T-helper 22 cell (primary cell): ENCODE data around the gene SNX9.
A peak's percentile ranks its signal among the peaks of the same experiment; 100 is the strongest.
"Not testable (repeated sequence)": the region's sequence is repeated elsewhere in the genome, so short reads cannot be mapped to it uniquely, and the experiment has no call there.

Experiments
- DNase-seq: peaks from one replicate; pipeline ENCODE4 v3.0.0-alpha.2; 2020; ENCODE audit warnings: low read depth

SNX9 gene

DNA sequence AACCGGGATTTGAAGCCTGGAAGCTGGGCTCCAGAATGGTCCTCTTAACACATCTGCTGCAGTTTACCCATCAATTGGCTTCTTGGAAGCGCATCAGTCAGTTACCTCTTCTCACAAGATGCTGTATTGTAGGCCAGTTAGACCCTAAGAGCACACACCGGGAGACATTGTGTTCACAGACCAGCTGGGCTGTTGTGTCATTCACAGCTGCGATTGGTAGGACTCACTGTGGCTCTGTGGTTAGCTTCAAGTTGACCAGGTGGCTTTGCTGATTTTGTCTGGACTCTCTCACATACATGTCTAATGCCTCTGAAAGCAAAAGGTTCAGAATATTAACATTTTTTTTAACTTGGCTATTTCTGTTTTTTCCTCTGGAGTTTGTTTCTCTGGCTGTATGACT is 64.8 kb downstream of the SNX9 start:
- no peak for DNase-seq

DNA sequence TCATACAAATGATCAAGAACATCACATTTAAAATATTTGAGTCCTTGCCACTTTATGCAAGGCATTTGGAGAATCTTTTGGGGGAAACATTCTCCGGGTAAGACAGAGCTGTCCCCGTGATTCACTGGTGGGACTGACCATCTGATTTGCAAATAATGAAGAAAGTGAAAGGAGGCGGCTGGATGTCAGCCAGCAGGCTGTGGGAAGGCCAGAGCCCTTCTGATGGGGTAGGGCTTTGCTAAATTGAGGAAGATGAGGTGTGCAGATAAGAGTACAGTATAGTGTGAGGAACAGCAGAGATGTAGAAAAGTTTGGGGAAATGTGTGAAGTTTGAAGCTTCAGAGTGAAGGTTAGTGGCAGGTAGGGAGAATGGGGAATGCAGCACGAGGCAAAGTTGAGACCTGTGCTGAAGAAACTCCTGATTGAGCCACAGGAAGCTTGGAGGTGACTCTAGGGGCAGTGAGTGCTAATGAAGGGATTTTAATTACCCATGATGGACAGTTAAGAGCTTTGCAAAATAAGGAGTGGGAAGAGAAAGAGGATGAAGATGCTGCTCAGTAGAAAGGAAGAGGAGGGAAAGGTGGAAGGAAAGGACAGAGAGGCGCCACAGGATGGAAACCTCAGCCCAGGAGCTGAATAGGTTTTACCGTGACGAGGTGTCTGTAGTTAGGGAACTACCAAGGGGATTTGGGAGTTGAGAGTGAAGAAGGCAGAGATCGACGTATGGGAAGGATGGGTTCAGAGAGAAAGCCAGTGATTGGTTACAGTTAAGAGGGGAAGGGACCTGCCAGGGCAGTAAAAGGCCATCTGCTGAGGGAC is 68.7 kb downstream of the SNX9 start:
- no peak for DNase-seq

DNA sequence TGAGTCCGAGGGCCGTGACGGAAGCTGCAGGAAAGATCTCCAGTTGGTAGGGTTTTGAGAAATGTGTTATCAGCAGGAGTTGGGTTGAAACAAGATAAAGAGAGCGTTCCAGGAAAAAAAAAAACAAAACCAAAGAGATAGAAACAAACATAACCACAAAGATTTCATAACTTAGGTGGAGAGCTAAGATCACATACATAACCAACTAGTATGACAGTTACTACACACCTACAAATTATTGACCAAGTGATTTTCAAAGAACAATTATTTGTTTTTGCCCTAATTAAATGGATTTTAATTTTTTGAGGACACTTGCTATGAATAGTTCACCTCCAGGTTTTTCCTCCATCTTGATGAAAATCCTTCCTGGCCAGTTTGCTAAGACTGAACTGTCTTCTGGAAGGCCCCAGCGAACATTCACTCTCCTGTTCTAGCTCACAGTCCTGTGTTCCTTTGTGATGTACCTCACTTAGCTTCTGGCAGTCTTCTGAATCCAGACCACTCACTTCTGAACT is 69.4 kb downstream of the SNX9 start:
- no peak for DNase-seq

DNA sequence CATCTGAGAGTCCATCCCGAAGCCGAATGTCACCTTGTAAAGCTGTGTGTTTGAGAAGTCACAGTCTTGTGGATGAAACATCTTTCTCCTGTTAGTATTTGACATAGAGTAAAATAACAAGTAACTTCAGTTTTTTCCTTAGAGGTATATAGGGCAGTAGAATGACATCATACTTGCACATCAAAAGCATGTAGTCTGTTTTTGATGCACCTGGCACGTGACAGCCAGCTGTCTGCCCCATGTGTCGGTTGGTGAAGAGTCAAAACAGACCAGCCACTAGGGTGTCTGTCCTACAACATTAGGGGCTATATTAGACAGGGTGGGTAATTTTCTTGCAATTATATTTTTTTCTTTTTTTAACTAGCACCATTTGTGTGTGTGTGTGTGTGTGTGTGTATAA is 70.2 kb downstream of the SNX9 start:
- DNase-seq = peak; percentile 47

DNA sequence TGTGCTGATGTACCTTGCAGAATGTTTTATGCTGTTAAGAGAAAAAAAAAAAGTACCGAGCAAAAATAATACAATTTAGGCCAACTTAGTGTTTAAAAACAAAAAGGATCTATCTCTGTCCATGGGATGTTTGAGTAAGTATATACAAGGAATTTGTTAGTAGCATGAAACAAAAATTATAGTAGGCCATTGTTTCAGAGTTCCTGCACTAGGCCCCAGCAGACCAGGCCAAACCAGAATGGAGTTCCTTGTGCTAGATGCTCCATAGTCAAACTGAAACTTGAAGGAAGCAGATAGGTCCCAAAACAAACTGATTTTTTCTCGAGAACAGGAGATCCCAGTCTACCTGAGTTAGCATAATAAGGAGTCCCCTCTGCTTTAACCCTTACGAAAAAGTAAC is 72.5 kb downstream of the SNX9 start:
- no peak for DNase-seq

DNA sequence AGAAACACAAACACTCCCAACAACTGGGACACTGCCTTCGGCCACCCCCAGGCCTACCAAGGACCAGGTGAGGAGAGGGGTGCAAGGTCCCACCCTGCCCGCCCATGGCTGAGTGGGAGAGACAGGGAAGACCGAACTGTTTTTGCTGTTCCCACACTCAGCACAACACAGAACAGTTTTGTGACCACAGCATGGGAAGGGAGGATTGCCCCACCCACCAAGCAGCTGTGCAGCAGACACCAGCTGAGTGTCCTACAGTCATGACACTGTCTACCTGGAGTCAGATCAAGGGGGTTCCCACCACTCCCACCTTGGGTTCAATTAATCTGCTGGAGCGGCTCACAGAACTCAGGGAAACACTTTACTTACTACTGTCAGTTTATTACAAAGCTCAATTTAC is 73.9 kb downstream of the SNX9 start:
- DNase-seq = no peak

DNA sequence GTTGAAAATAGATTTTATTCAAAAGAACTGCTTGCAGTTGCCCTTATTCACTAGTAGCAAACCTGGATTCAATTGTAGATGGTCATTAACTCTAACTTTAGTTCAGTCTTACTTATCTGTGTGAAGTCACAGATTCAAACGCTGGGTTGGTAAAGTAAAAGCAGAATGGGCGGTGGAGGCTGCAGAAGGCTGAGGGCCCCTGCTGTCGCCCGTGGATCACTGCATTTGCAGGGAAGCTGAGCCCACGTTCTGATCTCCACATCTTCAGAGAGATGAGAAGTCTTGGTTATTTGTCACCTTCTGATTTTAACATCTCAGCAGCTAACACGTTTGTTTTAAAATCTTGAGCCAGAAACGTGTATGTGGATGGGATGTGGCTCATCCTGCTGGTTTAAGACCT is 75.1 kb downstream of the SNX9 start:
- no peak for DNase-seq

DNA sequence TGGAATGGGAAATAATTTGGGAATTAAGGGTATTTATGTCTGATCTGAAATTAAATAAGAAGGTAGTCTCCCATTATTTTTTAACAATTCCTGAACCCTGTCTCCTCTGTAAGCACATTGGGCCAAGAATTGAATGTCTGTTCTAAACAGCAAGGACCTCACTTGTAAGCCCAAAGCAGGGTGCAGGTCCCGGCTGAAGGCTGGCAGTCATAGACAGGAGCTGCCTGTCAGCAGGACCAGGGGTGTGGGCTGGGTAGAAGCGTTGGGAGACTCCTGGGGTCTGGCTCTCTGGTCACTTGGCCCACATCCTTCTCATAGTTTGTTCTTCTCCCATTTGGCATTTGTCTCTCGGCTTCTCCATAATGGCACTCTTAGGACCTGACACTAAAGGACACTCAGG is 75.6 kb downstream of the SNX9 start:
- no peak for DNase-seq

DNA sequence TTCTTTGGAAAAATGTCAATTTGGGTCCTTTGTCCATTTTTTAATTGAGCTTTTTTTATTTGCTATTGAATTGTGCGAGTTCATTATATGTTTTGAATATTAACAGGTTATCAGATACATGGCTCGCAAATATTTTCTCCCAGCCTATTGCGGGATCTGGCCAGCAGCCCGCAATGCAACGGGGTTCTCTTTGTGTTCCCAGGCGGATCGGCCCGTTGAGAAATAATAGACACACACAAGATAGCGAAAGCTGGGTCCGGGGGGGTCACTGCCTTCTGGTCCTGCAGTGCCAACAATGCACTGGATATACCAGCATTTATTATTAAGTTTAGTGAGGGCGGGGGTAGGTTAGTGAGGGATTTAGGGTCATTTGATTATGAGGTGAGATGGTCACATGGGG is 77.2 kb downstream of the SNX9 start:
- not testable (repeated sequence) for DNase-seq

DNA sequence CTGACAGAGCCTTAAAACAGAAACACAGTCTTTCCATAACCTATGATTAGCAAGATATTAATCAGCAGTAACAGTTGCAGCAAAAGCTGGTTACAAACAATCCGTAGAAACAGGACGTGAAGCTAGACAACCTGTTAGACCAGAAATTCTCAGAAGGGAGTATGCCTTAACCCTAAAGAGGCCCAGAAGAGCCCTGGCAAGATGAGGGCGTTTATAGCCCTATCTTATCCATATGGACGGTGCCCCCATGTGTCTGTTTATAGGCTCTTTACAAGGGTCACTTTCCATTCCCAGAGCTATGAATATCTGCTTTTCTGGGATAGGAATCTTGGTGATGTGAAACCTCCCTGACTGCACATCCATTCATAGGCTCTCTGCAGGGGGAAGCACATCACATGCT is 77.7 kb downstream of the SNX9 start:
- not testable (repeated sequence) for DNase-seq

DNA sequence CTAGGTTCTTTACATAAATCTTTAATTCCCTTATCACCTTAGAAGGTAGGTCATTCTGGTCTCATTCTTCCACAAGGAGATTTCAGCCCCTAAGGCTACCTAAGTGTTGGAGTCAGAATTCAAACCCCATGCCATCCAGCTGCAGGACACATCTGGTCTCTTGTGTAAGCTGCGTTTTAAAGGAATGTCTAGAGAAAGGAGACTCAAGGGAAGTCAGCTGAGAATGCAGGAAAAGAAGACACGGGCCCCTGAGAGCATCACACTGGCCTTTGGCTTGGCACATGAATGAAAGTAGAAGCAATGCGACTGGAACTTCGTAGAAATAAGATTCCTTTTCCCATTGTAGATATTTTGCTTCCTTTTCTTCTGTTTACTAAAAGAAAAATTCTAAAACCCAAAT is 82.0 kb downstream of the SNX9 start:
- DNase-seq = no peak

DNA sequence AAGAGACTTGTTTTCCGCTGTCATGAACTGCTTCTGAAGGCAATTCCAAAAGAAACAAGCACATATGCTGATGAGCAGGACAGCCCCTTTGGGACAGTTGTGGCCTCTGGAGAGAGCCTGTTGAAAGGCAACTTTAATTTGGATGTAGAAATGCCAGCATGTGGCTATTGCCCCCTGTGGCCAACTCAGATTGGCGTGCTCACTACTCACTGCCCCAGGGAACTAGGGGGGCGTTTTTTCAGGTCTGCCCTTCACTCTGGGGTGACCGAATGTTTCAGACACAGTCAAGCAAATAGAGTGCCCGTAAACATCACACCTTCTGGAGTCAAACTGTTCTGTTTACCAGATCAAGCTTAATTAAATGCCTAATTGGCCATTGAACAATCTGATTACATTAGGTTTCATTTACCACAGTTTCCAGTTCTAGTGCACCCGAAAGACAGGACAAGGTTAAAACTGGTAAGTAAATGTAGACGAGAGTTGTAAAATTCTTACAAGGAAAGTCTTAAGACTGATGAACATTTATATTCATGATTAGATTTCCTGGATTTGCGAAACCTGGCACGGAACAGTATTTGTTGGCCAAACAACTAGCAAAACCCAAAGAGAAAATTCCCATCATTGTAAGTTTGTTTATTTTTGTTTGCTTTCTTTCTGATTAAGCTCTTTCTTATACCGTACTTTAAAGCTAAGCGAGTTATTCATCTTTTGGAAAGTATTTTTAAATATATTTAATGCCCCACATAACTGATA is 82.7 kb downstream of the SNX9 start:
- no peak for DNase-seq

DNA sequence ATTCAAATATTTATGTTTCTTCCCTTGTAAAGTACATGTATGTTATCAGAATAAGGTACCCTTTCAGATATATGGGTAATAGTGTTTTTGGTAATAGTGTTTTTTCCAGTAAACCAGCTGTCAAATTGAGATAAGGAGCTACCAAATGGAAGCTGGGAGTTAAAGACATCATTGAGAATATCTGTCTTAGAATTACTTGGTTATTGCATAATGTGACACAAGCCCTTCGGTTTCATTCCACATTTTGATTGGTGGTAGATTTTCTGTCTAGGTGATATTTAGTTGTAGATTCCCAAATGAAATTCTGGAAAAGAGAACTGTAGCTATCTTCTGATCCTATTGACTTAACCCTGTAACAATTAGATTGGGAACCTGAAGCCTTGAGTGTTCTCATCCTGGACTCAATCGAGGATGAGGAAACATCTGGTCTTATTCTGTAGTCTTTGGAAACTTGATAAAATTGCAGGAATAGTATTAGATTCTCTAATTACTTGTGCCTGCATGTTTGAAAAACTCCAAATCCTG is 83.6 kb downstream of the SNX9 start:
- no peak for DNase-seq

DNA sequence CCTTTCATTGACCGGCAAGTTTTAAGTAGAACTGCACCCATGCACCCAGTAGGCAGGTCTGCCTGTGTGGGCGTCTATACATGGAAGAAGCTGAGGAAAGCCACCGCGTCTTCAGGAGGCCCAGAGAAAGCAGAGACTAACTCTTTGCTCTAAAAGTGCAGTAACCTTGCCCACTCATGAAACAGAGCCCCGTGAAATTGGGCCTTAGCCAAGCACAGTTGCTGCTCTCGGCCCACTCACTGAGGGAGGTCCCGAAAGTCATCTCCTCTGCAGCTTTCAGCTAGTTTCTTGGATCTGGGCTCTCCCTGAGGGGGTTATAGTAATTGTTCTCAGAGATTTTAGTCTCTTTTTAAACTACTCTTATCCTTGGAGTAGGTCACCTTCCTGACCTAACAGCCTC is 84.6 kb downstream of the SNX9 start:
- no peak for DNase-seq

DNA sequence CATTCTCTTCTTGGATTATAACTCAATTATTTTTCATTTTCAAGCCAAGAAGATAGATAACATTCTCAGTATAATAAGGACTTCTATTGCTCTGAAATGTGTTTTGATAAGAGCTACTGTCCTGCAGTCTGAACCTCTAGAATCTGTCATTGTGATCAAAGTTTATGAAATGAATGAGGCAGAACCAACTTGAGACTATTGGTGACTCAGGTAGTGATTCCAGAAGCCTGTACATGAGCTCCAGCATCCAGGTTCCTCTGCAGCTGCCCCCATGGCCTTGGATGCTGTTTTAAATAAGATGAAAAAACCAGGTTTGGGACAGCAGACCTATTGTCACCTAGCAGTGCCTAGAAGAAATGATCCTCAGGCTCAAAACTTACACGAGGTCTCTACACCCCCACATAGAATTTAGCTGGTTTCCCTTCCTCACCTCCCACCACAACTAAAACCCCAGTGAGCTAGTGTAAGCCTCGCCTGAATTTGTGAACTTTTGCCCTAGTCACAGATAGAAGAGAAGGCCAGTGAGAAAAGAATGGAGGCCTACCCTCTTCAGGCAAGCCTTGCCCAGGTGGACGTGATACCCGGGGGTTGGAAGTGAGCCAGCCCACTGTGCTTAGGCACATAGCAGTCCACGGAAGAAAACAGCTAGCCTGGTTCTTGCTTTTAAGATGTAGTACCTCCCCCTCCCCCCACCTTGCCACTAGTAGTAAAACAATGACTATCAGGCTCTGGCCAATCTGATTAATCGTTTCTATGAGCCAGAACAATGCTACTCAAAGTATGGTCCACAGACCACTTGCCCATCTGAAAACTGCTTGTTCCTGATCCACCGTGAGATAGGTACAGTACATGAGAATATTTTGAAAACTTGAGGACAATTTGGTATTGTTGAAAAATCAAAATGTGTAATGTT is 85.6 kb downstream of the SNX9 start:
- no peak for DNase-seq

DNA sequence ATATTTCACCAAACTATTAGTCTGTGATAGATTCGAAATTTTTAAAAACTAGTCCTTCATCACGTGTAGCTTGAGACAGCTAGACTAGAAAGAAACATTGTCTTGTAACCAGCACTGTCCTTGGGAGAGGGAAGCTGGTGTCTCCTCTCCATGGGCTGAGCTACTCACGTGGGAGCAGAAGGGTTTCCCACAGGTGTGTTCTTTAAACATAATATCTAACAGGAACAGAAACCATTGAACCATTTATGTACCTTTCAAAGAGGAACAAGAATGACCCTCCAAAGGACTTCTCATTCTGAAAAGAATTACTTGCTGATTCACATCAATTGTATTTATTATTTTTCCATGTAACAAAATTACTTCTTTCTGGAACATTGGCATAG is 86.2 kb downstream of the SNX9 start:
- DNase-seq = no peak

DNA sequence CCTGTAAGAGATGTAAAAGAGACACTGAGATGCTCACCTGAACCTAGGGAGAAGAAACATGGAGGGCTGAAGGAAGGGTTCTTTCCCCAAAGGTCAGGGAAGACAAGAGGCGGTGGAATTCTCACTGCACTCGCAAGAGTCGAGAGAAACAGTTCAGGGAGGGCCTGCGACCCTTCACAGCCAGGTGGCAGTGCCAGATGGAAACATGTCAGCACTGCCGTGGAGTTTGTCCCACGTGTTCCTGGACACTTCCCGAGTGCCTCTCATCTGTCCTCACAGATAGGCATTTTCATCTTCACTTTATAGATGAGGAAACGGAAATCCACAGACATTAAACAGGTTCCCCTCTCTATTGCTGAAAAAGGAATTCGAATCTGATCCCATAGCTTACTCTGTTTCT is 88.2 kb downstream of the SNX9 start:
- DNase-seq = no peak

DNA sequence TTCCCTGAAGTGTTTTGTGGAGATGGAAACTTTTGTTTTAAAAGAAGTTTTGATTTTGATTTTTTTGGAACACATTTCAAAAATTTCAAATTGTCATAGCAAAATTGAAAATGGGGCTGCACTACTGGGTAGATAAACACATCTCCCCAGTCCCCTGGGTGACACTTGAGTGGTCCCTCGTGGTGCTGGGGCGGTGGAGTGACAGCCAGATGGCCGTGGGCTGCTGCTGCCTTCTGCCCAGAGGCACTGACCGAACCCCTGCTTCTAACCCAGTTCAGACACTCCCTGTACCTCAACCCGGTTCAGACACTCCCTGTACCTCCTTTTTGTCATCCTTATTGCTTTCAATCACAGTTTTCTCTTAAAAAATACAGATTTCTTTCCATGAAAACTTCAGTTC is 88.7 kb downstream of the SNX9 start:
- no peak for DNase-seq

DNA sequence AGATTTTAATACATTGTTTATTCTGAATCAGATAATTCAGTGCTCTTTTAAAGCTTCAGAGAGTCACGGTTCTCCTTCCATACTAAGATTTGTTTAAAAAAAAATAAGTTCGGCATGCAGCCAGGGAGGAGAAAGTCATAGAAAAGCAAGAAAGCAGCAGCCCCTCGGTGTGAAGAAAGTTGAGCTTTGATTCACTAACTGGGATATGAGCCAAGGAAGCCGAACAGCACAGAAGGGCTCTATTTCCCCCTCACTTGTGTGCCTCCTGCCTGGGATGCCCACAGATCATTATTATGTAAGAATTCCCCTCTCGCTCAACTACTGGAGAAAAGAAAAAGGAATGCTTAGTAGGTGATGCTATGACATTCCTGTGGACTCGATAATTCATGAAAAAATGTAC is 89.3 kb downstream of the SNX9 start:
- no peak for DNase-seq

DNA sequence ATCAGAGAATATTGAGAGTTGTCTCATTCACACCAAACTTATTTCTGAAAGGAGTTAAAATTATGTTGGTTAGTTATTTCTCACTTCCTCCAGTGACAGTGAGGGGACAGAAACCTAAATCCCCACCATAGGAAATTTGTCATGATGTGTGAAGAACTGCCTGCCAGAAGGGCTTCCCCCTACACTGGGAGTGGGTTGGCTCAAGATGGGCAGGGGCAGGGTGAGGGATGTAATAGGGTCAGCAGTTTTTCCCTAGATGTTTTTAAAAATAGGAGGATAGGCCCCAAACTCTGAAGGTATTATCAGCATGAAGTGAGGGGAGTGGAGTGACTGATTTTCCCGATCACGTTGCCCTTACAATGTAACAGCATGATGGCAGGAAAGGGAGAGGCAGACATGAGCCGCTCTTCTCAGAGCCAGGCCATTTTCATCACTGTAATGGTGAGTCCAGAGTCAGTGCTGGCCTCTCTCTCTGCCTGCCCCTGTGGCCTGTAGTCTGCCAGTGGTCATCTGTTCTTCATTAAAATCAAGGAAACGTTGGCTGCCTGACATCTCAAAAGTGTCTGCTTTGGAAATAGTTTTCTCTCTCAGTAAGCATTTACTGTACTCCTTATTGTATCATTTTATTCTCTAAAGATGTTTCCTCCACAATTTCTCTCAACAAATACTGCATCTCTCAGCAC is 98.8 kb downstream of the SNX9 start:
- DNase-seq = no peak

DNA sequence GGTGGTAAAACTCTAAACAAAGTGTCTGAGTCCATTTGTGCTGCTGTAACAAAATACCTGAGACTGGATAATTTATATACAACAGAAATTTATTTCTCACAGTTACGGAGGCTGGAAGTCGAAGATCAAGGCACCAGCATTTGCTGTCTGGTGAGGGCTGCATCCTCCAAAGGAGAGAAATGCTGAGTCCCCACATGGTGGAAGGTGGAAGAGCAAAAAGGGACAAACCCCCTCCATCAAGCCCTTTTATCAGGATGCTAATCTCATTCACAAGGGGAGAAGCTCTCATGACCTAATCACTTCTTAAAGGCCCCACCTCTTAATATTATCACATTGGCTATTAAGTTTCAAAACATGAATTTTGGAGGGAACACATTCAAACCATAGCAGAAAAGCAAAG is 102.7 kb downstream of the SNX9 start:
- no peak for DNase-seq

DNA sequence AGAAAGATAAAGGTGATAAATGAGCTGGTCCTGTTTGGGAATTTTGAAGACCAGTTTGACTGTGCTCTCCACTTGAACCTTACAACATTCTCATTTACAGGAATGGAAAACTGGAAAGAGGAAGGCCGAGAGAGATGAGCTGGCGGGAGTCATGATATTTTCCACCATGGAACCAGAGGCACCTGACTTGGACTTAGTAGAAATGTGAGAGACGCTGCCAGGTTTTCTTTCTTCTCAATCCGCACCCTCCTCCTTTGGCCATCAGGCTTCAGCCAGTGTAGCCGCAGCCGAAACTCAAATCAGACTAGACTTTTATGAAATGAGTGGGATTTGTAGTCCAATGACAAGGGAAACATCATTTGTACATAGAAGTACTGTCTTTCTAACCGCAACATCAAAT is 104.0 kb downstream of the SNX9 start:
- no peak for DNase-seq
